Skeletal muscle satellite cell (primary cell): ENCODE results near the gene TMEM132C.

Source experiments
- H3K27me3 ChIP-seq: 2 replicates; pipeline ENCODE4 v1.7.0; 2013; ENCODE audit warnings: low read length; ENCODE audit not compliant: control insufficient read depth, insufficient read depth
- H3K36me3 ChIP-seq: 2 replicates; pipeline ENCODE4 v1.7.0; 2013; ENCODE audit warnings: mild to moderate bottlenecking, control low read depth, low read length; ENCODE audit not compliant: insufficient read depth
- H3K4me1 ChIP-seq: 2 replicates; pipeline ENCODE4 v1.7.0; 2013; ENCODE audit warnings: low read length; ENCODE audit not compliant: control insufficient read depth, insufficient read depth
- H3K4me2 ChIP-seq: 2 replicates; pipeline ENCODE4 v1.7.0; 2013; ENCODE audit warnings: mild to moderate bottlenecking, low read length
- H3K4me3 ChIP-seq: 2 replicates; pipeline ENCODE4 v1.7.0; 2013; ENCODE audit warnings: low read length
- H3K9ac ChIP-seq: 2 replicates; pipeline ENCODE4 v1.7.0; 2013; ENCODE audit warnings: mild to moderate bottlenecking, low read depth, low read length, moderate library complexity
- H3K9me3 ChIP-seq: replicated peaks from 2 replicates; pipeline ENCODE4 v1.7.0; 2013; ENCODE audit warnings: mild to moderate bottlenecking, control low read depth, low read length

Gene TMEM132C

GRCh38 chr12:128259556-128260070 is 7.4 kb upstream of the TMEM132C start:
- H3K9me3 ChIP-seq, result peaks cover 3% of the 10 kb centered on the region

GRCh38 chr12:128261757-128262156 is 5.2 kb upstream of the TMEM132C start:
- Histone ChIP-seq H3K36me3 (no peaks in the 10 kb centered on the region), H3K4me2 (no peak overlapping the region), H3K4me1 (no peaks in the 10 kb centered on the region), H3K27me3 (peaks cover 4% of the 10 kb centered on the region), H3K9ac (no peak overlapping the region), H3K4me3 (no peak overlapping the region), H3K9me3 (peaks cover 3% of the 10 kb centered on the region)

More at GRCh38 chr12:128259556-128260070, 7.4 kb upstream of the TMEM132C start:
- Histone ChIP-seq H3K4me2 (no peak overlapping the region), H3K9ac (no peak overlapping the region), H3K27me3 (no peaks in the 10 kb centered on the region), H3K4me1 (no peaks in the 10 kb centered on the region), H3K36me3 (no peaks in the 10 kb centered on the region), H3K4me3 (no peak overlapping the region)

DNA sequence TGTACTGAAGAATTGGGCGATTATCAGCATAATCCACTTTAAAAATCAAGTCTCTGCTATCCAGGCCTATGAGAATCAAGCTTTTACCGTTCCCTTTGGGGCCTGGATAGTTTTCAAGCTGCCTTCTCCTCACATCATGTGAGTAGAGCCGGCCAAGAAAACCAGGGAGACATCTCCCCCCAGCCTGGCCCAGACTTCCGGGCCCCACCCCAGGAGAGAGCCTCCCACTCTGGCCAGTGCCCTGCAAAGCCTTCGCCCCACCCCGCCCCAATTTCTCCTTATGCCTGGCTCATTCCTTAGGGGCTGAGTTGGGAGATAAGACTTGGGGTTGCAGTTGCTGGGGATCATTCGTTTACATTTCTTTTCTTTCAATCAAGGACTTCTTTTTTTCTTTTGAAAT is 1.4 kb upstream of the TMEM132C start:
- Histone ChIP-seq H3K36me3 (no peaks in the 10 kb centered on the region), H3K4me2 (no peak overlapping the region), H3K4me1 (no peaks in the 10 kb centered on the region), H3K9me3 (peaks cover 3% of the 10 kb centered on the region), H3K27me3 (peaks cover 10% of the 10 kb centered on the region), H3K4me3 (no peak overlapping the region), H3K9ac (no peak overlapping the region)

- Histone ChIP-seq H3K4me3 (no peak overlapping the region), H3K9ac (no peak overlapping the region), H3K4me1 (no peaks in the 10 kb centered on the region), H3K27me3 (peaks cover 10% of the 10 kb centered on the region), H3K9me3 (peaks cover 3% of the 10 kb centered on the region), H3K36me3 (no peaks in the 10 kb centered on the region), H3K4me2 (no peak overlapping the region)
These were observed 884 bp upstream of the TMEM132C start for GRCh38 chr12:128266086-128266485.

DNA sequence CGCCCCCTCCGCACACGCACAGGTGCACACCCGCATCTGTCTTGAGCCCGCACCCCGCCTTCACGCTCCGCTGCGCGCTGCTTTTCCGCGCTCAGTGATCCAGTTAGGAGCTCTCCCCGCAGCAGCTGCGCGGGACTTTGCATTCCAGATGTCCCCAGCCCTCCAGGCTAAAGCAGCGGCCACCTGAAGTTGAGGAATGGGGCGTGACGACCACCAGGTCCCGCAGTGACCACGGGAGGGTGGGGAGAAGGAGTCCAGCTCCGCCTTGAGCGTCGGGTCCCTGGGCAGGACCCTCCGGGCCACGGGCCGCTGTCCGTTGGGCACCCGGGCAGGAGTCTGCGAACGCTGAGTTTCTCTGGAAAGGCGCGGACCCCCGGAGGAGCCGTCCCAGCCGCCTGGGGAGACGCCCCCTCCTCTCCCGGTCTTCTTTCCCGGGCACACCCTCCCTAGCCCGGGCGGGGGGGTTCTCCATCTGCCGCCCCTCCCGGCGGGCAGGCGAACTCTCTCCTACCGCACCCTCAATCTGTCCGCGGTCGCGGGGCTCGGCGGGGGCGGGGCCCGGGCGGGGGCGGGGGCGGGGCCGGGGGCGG is 334 bp upstream of the TMEM132C start:
- Histone ChIP-seq H3K9me3 (peaks cover 3% of the 10 kb centered on the region), H3K36me3 (no peaks in the 10 kb centered on the region), H3K9ac (no peak overlapping the region), H3K4me3 (no peak overlapping the region), H3K4me1 (no peaks in the 10 kb centered on the region), H3K27me3 (peaks cover 10% of the 10 kb centered on the region), H3K4me2 (no peak overlapping the region)

DNA sequence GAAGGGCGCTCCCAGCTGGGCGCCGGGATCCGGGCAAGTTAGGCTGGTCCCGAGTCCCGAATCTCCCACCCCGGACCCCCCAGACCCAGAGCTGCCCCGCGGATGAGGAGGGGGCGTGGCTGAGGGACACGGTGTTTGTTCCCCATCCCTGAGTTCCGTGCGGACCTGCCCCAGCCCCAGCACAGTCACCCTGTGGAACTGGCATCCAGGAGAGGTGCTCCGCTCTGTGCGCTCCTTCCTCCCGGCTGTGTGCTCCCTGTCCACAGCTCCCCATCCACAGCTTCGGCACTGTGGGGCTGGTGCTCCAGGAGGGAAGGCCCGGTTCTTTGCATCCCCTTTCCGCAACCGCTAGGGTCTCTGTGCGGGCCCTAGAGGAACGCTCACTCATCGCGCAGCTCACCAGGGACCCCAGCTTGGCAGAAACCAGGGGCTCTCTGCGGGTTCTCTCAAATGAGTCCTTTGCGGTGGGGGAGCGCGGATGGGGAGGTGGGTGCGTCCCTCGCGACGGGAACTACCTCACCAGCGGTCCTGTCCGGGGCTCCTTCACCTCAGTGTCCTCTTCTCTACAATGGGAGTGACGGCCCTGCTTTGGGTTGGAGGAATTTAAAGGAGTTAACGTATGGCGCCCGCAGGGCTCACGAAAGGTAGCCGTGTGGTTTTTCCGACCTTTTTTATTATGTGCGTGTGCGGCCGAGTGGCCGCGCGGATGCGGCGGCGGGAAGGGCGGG is 845 bp downstream of the TMEM132C start:
- Histone ChIP-seq H3K9ac (no peak overlapping the region), H3K4me2 (no peak overlapping the region), H3K4me3 (no peak overlapping the region), H3K4me1 (no peaks in the 10 kb centered on the region), H3K36me3 (no peaks in the 10 kb centered on the region), H3K9me3 (peaks cover 3% of the 10 kb centered on the region), H3K27me3 (peaks cover 10% of the 10 kb centered on the region)

- no peak overlapping the region for H3K4me3 ChIP-seq
- no peak overlapping the region for H3K9ac ChIP-seq
- no peaks in the 10 kb centered on the region for H3K4me1 ChIP-seq
- H3K36me3 ChIP-seq, result no peaks in the 10 kb centered on the region
- H3K4me2 ChIP-seq, result no peak overlapping the region
- peaks cover 10% of the 10 kb centered on the region for H3K27me3 ChIP-seq
- H3K9me3 ChIP-seq, result peaks cover 3% of the 10 kb centered on the region
These were observed 1.5 kb downstream of the TMEM132C start for GRCh38 chr12:128268379-128268995.

GRCh38 chr12:128269181-128269591 is 2.2 kb downstream of the TMEM132C start:
- no peak overlapping the region for H3K4me3 ChIP-seq
- peaks cover 10% of the 10 kb centered on the region for H3K27me3 ChIP-seq
- no peaks in the 10 kb centered on the region for H3K4me1 ChIP-seq
- H3K9me3 ChIP-seq, result no peaks in the 10 kb centered on the region
- no peak overlapping the region for H3K9ac ChIP-seq
- H3K36me3 ChIP-seq, result no peaks in the 10 kb centered on the region
- H3K4me2 ChIP-seq, result no peak overlapping the region

DNA sequence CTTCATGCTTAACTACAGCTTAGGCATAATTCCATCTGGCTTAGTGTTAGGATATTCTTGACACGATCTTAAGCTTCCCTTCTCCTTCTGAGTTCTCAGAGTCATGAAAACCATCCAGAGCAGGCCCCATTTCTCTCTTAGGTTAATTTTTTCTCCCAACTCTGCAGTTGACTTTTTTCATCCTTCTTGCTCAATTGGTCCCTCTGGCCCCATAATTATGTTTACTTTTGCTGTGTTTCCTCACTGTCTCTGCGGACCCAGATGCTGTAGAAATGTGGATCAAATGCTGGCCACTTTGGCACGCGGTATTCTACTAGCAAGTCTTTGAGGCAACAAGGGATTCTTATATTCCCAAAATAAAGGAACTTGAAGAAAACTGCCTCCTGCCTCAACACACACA is 9.5 kb downstream of the TMEM132C start:
- H3K4me3 ChIP-seq, result no peak overlapping the region
- peaks cover 7% of the 10 kb centered on the region for H3K9me3 ChIP-seq
- H3K4me2 ChIP-seq, result no peak overlapping the region
- H3K27me3 ChIP-seq, result no peaks in the 10 kb centered on the region
- H3K36me3 ChIP-seq, result no peaks in the 10 kb centered on the region
- no peak overlapping the region for H3K9ac ChIP-seq
- H3K4me1 ChIP-seq, result no peaks in the 10 kb centered on the region

DNA sequence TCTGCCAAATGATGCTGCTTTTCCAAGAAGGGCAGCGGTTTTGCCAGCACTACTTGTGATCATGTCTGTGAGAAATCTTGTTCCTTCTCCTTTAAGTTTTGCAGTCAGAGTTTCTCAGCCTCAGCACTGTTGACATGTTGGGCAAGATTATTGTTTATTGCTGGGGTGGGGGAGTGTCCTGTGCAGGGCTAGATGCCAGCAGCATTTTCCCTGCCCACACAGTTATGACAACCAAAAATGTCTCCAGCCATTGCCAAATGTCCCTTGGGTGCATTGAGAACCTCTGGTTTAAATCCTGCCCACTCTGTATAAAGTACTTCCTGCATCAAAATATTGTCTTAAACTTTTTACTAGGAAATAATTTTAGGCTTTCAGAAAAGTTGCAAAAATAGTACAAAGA is 20.0 kb downstream of the TMEM132C start:
- no peaks in the 10 kb centered on the region for H3K4me1 ChIP-seq

DNA sequence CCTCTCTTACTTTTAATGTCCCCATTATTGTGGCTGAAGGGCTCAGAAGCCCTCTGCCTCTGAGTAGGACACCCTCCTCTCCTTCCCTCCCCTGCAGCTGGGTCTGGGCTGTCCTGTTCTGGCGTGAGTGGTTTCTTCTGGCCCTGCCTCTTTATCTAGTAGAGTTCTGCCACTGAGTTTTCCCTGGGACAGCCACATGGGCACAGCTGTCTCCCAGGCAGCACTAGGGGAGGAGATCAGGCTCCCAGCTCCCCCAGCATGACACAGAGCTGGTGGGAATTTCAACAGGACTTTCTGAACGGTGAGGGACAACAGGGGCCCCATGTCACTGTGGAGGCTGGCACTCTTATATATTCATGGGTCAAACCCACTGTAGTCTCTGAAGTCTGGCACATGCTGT is 21.4 kb downstream of the TMEM132C start:
- Histone ChIP-seq H3K9me3 (peaks cover 20% of the 10 kb centered on the region), H3K36me3 (no peaks in the 10 kb centered on the region), H3K4me2 (no peak overlapping the region), H3K4me1 (no peaks in the 10 kb centered on the region), H3K4me3 (no peak overlapping the region), H3K27me3 (no peaks in the 10 kb centered on the region), H3K9ac (no peak overlapping the region)

More for the DNA sequence above, 20.0 kb downstream of the TMEM132C start:
- H3K9me3 ChIP-seq, result peaks cover 21% of the 10 kb centered on the region
- H3K9ac ChIP-seq, result no peak overlapping the region
- no peak overlapping the region for H3K4me3 ChIP-seq
- H3K27me3 ChIP-seq, result no peaks in the 10 kb centered on the region
- no peak overlapping the region for H3K4me2 ChIP-seq
- H3K36me3 ChIP-seq, result no peaks in the 10 kb centered on the region
